ENCODE results near the gene IGSF3.
"Not testable (repeated sequence)": the region's sequence is repeated elsewhere in the genome, so short reads cannot be mapped to it uniquely, and the experiment has no call there.

GRCh38 chr1:116650781-116651180, 16.8 kb downstream of the IGSF3 start:
- TF ChIP-seq EZH2 (IDR thresholded peaks at IDR 0.05; ENCODE audit: low read depth); CTCF (conservative IDR thresholded peaks at IDR 0.05): not testable (repeated sequence)
